ENCODE data around the gene CDHR1. TPM values are rescaled to one million over a fixed set of nuclear protein-coding genes. Genes with fewer than 3 reads are reported as not detected.
A peak's percentile ranks its signal among the peaks of the same experiment; 100 is the strongest.

Gene CDHR1
- total and polyA plus RNA-seq, 2 of the 8 experiments (the other 6 are each of a cell fraction or from before 2014, with no cell fraction given) = 3.9 to 10.5 TPM

DNA sequence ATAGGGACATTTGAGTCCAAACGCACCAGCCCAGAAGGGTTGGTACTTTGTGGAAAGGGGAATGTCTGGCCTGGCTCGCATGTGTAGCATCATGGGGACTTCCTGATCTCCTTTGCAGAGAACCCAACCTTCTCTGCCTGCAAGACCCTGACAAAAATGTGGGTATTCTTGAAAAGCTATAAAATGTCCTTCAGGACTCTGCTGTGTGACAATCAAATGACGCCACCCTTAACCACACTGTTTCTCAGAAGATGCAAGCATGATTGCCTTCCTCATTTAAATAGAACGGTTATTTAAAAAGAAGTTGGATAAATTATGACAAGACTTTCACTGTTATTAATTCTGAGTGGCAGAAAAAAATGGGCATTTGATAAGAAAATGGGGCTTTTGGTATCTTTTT lies 35.8 kb upstream of the CDHR1 start:
- 93% methylated on average over 4 of the region's 4 CpGs; no CpG with 5 or more reads in 1 of the 2 experiments for WGBS, 2 experiments (ENCODE audit: extremely low coverage in 1 of 2, insufficient coverage in 1 of 2, insufficient read length in 1 of 2, insufficient replicate concordance in 2 of 2, low coverage in 1 of 2, low lambda C conversion rate in 2 of 2, missing lambda C conversion rate in 1 of 2)
- Histone ChIP-seq H3K9ac (replicated peaks in 1 of 4; ENCODE audit: extremely low read depth in 1 of 4, low read depth in 3 of 4, low read length in 3 of 4) (no peak overlapping the region), H3K9me3 (ENCODE audit: insufficient read depth in 2 of 2, low read depth in 1 of 2, low read length in 1 of 2) (no peaks in the 10 kb centered on the region), H3K56ac (replicated peaks; ENCODE audit: insufficient read length, low read depth, low read length) (no peak overlapping the region), H3K23ac (ENCODE audit: insufficient read length) (no peak overlapping the region), H2BK20ac (ENCODE audit: low read length) (no peak overlapping the region), H3K23me2 (ENCODE audit: low read depth, low read length) (no peaks in the 10 kb centered on the region), H2AK5ac (ENCODE audit: low read depth, low read length) (no peak overlapping the region), H4K91ac (replicated peaks; ENCODE audit: insufficient read length, low read length) (no peak overlapping the region), H3K4me2 (ENCODE audit: insufficient read depth in 1 of 2, low read depth in 2 of 2, low read length in 2 of 2) (0 out of 4 replicates have a peak overlapping the region, but pooled peaks of 1 of the 2 experiments have one; percentile 7), H2BK5ac (ENCODE audit: low read depth, low read length) (no peak overlapping the region), H4K8ac (ENCODE audit: extremely low read depth, insufficient read depth, low read length) (no peak overlapping the region), H3K27ac (ENCODE audit: low read depth, low read length) (no peak overlapping the region), H3K4me3 (ENCODE audit: extremely low read depth in 1 of 4, insufficient read depth in 2 of 4, low read depth in 3 of 4, low read length in 4 of 4) (no peak overlapping the region), H3K79me2 (ENCODE audit: control insufficient read depth in 1 of 2, insufficient read depth in 2 of 2, low read length in 2 of 2) (no peaks in the 10 kb centered on the region), H2BK15ac (ENCODE audit: low read length) (no peak overlapping the region), H2AFZ (ENCODE audit: low read length) (no peak overlapping the region), H3K18ac (ENCODE audit: extremely low read depth, low read length) (no peak overlapping the region), H4K5ac (ENCODE audit: insufficient read length, low read depth, low read length) (no peak overlapping the region), H3K4me1 (replicated peaks in 1 of 4; ENCODE audit: control insufficient read depth in 3 of 4, insufficient read depth in 4 of 4, low read length in 3 of 4) (peaks cover 2 to 25% (median 19%) of the 10 kb centered on the region in 4 experiments; a peak in 6 of 7 replicates), H3K4ac (replicated peaks; ENCODE audit: insufficient read length, low read depth, low read length) (no peak overlapping the region), H2BK120ac (replicated peaks; ENCODE audit: low read depth, low read length) (no peak overlapping the region), H2BK12ac (ENCODE audit: low read depth, low read length) (no peak overlapping the region), H3K79me1 (ENCODE audit: low read depth, low read length) (no peaks in the 10 kb centered on the region), H3K14ac (ENCODE audit: insufficient read length) (no peak overlapping the region), H4K20me1 (replicated peaks in 1 of 2; ENCODE audit: control insufficient read depth in 1 of 2, insufficient read depth in 2 of 2, low read length in 2 of 2) (no peaks in the 10 kb centered on the region), H3K27me3 (replicated peaks in 1 of 4; ENCODE audit: control insufficient read depth in 3 of 4, extremely low read depth in 1 of 4, insufficient read depth in 3 of 4, low read length in 3 of 4) (no peaks in the 10 kb centered on the region), H3K36me3 (ENCODE audit: control insufficient read depth in 2 of 4, insufficient read depth in 4 of 4, low read length in 3 of 4) (peaks cover 0 to 6% (median 2%) of the 10 kb centered on the region in 4 experiments; a peak in 3 of 8 replicates)
- POLR2A ChIA-PET (ENCODE audit: partially characterized antibody) = interaction anchor here (0.9 to 2.1 kb wide), 7 partner anchors 11 to 33 kb away, joined by 3 to 13 read pairs (median 4); partner anchors contain the start of gene GHITM
- DNase-seq (ENCODE audit: low read depth in 1 of 2, low spot score in 2 of 2) (no peak), FAIRE-seq (no peak)
- CTCF ChIA-PET (ENCODE audit: partially characterized antibody) = interaction anchor here (1.3 to 10.9 kb wide), 7 partner anchors 10 to 109 kb away, joined by 3 to 95 read pairs (median 5); no protein-coding TSS in a partner anchor
- TF ChIP-seq RNF2 (IDR thresholded peaks at IDR 0.05; ENCODE audit: borderline replicate concordance, low read depth, low read length, missing control alignments, poor library complexity, severe bottlenecking) (no peak), KDM4A (IDR thresholded peaks at IDR 0.05; ENCODE audit: low read depth, low read length, severe bottlenecking) (no peak), EP300 (IDR thresholded peaks at IDR 0.05; ENCODE audit: borderline replicate concordance in 1 of 2, low read depth in 2 of 2, low read length in 2 of 2) (no peak), HDAC2 (IDR thresholded peaks at IDR 0.05; ENCODE audit: borderline replicate concordance in 1 of 2, low read depth in 2 of 2, low read length in 2 of 2) (no peak), GABPA (IDR thresholded peaks at IDR 0.05; ENCODE audit: borderline replicate concordance, insufficient read depth, low read length) (no peak), SP2 (IDR thresholded peaks at IDR 0.05; ENCODE audit: low read length) (no peak), TAF7 (optimal IDR thresholded peaks at IDR 0.05; ENCODE audit: borderline replicate concordance, low read depth, low read length) (no peak), NANOG (IDR thresholded peaks at IDR 0.05; ENCODE audit: insufficient read depth, low read depth, low read length, poor library complexity, severe bottlenecking) (no peak), KDM5A (IDR thresholded peaks at IDR 0.05; ENCODE audit: low read length) (no peak), YY1 (IDR thresholded peaks at IDR 0.05; ENCODE audit: low read depth, low read length) (no peak), TCF12 (IDR thresholded peaks at IDR 0.05; ENCODE audit: low read depth, low read length) (no peak), MAX (IDR thresholded peaks at IDR 0.05) (no peak)

All from H1 (cell line).